ENCODE measurements around the gene CAMTA1.

The CAMTA1 gene

DNA sequence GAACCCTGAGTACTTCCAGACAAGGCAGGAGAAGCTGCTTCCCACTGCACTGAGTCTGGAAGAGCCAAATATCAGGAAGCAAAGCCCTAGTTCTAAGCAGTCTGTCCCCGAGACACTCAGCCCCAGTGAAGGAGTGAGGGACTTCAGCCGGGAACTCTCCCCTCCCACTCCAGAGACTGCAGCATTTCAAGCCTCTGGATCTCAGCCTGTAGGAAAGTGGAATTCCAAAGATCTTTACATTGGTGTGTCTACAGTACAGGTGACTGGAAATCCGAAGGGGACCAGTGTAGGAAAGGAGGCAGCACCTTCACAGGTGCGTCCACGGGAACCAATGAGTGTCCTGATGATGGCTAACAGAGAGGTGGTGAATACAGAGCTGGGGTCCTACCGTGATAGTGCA, 952.8 kb downstream of the CAMTA1 start:
- no peaks in the 10 kb centered on the region for H3K4me1 ChIP-seq (ENCODE audit: control insufficient read depth in 1 of 2, insufficient read depth in 2 of 2, low read length in 2 of 2)
- no peaks in the 10 kb centered on the region for H3K9me3 ChIP-seq (ENCODE audit: insufficient read depth, low read depth, low read length)
- no peak overlapping the region for H3K4me3 ChIP-seq (ENCODE audit: low read depth, low read length)
- H3K27ac ChIP-seq (ENCODE audit: low read depth, low read length): no peak overlapping the region
- no peak overlapping the region for H3K9ac ChIP-seq (ENCODE audit: low read length)
- no CpG with 5 or more reads among the region's 6 CpGs for WGBS (ENCODE audit: extremely low coverage, insufficient coverage, insufficient read length)
- H3K27me3 ChIP-seq (ENCODE audit: insufficient read depth, low read length): no peaks in the 10 kb centered on the region
- no peak overlapping the region for H3K23ac ChIP-seq (ENCODE audit: low read length)
- H2BK120ac ChIP-seq (ENCODE audit: insufficient read depth, low read length, poor library complexity): no peak overlapping the region
- no peak overlapping the region for H3K14ac ChIP-seq (ENCODE audit: low read length)
- DNase-seq: no peak
- H4K12ac ChIP-seq (ENCODE audit: low read depth, low read length): no peak overlapping the region
- no peak overlapping the region for H4K8ac ChIP-seq (ENCODE audit: low read depth, low read length)
- no peak overlapping the region for H2BK12ac ChIP-seq (ENCODE audit: low read length)
- no peaks in the 10 kb centered on the region for H3K79me1 ChIP-seq (ENCODE audit: low read length)
- H2BK5ac ChIP-seq (ENCODE audit: low read depth, low read length, poor library complexity): no peak overlapping the region
- no peak overlapping the region for H4K91ac ChIP-seq (ENCODE audit: low read depth, low read length)
- H2AK5ac ChIP-seq (ENCODE audit: low read length): no peak overlapping the region
- peaks cover 14 to 15% of the 10 kb centered on the region in 2 experiments for H3K36me3 ChIP-seq (ENCODE audit: control insufficient read depth in 1 of 2, insufficient read depth in 2 of 2, low read length in 2 of 2)
- no peak overlapping the region for H3K4me2 ChIP-seq (ENCODE audit: low read length)
- H2AFZ ChIP-seq (ENCODE audit: insufficient read depth, low read length, poor library complexity): no peak overlapping the region
- no peak overlapping the region for H3K4ac ChIP-seq (ENCODE audit: low read depth, low read length)
- H3K79me2 ChIP-seq (ENCODE audit: control insufficient read depth, insufficient read depth, low read length, poor library complexity): no peaks in the 10 kb centered on the region
- H3K18ac ChIP-seq (ENCODE audit: low read length): no peak overlapping the region

DNA sequence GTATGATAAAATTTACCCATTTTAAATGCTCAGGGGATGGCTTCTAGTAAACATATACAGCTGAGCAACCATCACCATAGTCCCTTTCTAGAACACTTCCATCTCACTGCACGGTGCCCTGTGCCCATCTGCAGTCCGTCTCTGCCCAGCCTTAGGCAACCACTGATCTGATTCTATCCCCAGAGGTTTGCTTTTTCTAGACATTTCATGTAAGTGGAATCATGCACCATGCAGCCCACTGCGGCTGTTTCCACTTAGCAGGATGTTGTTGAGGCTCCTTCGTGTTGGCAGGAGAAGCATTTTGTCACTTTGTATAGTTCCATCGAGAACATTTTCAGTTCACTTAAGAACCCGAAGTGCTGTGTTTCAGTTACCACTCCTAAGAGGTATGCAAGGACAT, 958.1 kb downstream of the CAMTA1 start:
- Histone ChIP-seq H2AK5ac (ENCODE audit: low read length) (no peak overlapping the region), H3K14ac (ENCODE audit: low read length) (no peak overlapping the region), H3K79me2 (ENCODE audit: control insufficient read depth, insufficient read depth, low read length, poor library complexity) (no peaks in the 10 kb centered on the region), H3K18ac (ENCODE audit: low read length) (no peak overlapping the region), H3K4me3 (ENCODE audit: low read depth, low read length) (no peak overlapping the region), H4K91ac (ENCODE audit: low read depth, low read length) (no peak overlapping the region), H2AFZ (ENCODE audit: insufficient read depth, low read length, poor library complexity) (no peak overlapping the region), H3K4me2 (ENCODE audit: low read length) (no peak overlapping the region), H3K9me3 (ENCODE audit: insufficient read depth, low read depth, low read length) (no peaks in the 10 kb centered on the region), H2BK5ac (ENCODE audit: low read depth, low read length, poor library complexity) (no peak overlapping the region), H2BK120ac (ENCODE audit: insufficient read depth, low read length, poor library complexity) (no peak overlapping the region), H3K27ac (ENCODE audit: low read depth, low read length) (no peak overlapping the region), H3K27me3 (ENCODE audit: insufficient read depth, low read length) (no peaks in the 10 kb centered on the region), H4K12ac (ENCODE audit: low read depth, low read length) (no peak overlapping the region), H3K79me1 (ENCODE audit: low read length) (no peaks in the 10 kb centered on the region), H3K9ac (ENCODE audit: low read length) (no peak overlapping the region), H3K4ac (ENCODE audit: low read depth, low read length) (no peak overlapping the region), H3K36me3 (ENCODE audit: control insufficient read depth in 1 of 2, insufficient read depth in 2 of 2, low read length in 2 of 2) (peaks cover 5% of the 10 kb centered on the region in 2 experiments), H3K23ac (ENCODE audit: low read length) (no peak overlapping the region), H2BK12ac (ENCODE audit: low read length) (no peak overlapping the region), H3K4me1 (ENCODE audit: control insufficient read depth in 1 of 2, insufficient read depth in 2 of 2, low read length in 2 of 2) (no peaks in the 10 kb centered on the region), H4K8ac (ENCODE audit: low read depth, low read length) (no peak overlapping the region)
- no peak for DNase-seq
- WGBS (ENCODE audit: extremely low coverage, insufficient coverage, insufficient read length): no CpG with 5 or more reads among the region's 6 CpGs

DNA sequence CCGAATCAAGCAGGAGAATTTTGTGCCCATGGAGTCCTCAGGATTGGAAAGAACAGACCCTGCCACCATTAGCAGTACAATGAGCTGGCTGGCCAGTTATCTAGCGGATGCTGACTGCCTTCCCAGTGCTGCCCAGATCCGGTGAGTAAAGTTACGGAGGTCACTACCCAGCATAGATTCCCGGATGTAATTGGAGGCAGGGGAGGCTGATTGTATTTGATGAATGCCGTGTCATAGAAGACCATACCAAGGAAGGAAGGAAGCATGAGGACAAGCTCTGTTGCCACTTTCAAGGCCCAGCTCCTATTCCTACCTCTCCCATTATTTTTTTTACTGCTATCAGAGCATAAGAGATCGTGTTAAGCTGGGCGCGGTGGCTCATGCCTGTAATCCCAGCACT, 959.6 kb downstream of the CAMTA1 start:
- Histone ChIP-seq H4K91ac (ENCODE audit: low read depth, low read length) (no peak overlapping the region), H4K12ac (ENCODE audit: low read depth, low read length) (no peak overlapping the region), H2BK120ac (ENCODE audit: insufficient read depth, low read length, poor library complexity) (no peak overlapping the region)

DNA sequence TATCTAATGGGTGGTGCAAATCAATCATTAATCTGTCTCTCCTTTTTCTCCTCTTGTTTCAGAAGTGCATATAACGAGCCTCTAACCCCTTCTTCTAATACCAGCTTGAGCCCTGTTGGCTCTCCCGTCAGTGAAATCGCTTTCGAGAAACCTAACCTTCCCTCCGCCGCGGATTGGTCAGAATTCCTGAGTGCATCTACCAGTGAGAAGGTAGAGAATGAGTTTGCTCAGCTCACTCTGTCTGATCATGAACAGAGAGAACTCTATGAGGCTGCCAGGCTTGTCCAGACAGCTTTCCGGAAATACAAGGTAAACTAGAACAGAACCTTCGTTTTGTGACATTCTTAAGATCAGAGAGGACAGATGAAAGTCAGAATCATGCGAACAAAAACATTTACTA, 960.5 kb downstream of the CAMTA1 start:
- no peaks in the 10 kb centered on the region for H3K27me3 ChIP-seq (ENCODE audit: insufficient read depth, low read length)
- no peak overlapping the region for H3K23ac ChIP-seq (ENCODE audit: low read length)
- WGBS (ENCODE audit: extremely low coverage, insufficient coverage, insufficient read length): no CpG with 5 or more reads among the region's 10 CpGs
- no peak overlapping the region for H2BK120ac ChIP-seq (ENCODE audit: insufficient read depth, low read length, poor library complexity)
- H3K4ac ChIP-seq (ENCODE audit: low read depth, low read length): no peak overlapping the region
- no peak overlapping the region for H4K12ac ChIP-seq (ENCODE audit: low read depth, low read length)
- no peak for DNase-seq
- H3K79me2 ChIP-seq (ENCODE audit: control insufficient read depth, insufficient read depth, low read length, poor library complexity): no peaks in the 10 kb centered on the region
- no peak overlapping the region for H2BK12ac ChIP-seq (ENCODE audit: low read length)
- H3K36me3 ChIP-seq (ENCODE audit: control insufficient read depth in 1 of 2, insufficient read depth in 2 of 2, low read length in 2 of 2): peaks cover 0 to 2% of the 10 kb centered on the region in 2 experiments
- H3K9ac ChIP-seq (ENCODE audit: low read length): no peak overlapping the region
- no peak overlapping the region for H3K18ac ChIP-seq (ENCODE audit: low read length)
- H3K27ac ChIP-seq (ENCODE audit: low read depth, low read length): no peak overlapping the region
- no peak overlapping the region for H4K91ac ChIP-seq (ENCODE audit: low read depth, low read length)
- no peak overlapping the region for H2AK5ac ChIP-seq (ENCODE audit: low read length)
- H3K4me2 ChIP-seq (ENCODE audit: low read length): no peak overlapping the region
- no peaks in the 10 kb centered on the region for H3K79me1 ChIP-seq (ENCODE audit: low read length)
- H4K8ac ChIP-seq (ENCODE audit: low read depth, low read length): no peak overlapping the region
- H3K4me3 ChIP-seq (ENCODE audit: low read depth, low read length): no peak overlapping the region
- H3K14ac ChIP-seq (ENCODE audit: low read length): no peak overlapping the region
- no peak overlapping the region for H2AFZ ChIP-seq (ENCODE audit: insufficient read depth, low read length, poor library complexity)
- H2BK5ac ChIP-seq (ENCODE audit: low read depth, low read length, poor library complexity): no peak overlapping the region
- H3K4me1 ChIP-seq (ENCODE audit: control insufficient read depth in 1 of 2, insufficient read depth in 2 of 2, low read length in 2 of 2): no peaks in the 10 kb centered on the region
- no peaks in the 10 kb centered on the region for H3K9me3 ChIP-seq (ENCODE audit: insufficient read depth, low read depth, low read length)

More for the DNA sequence above, 959.6 kb downstream of the CAMTA1 start:
- H3K9me3 ChIP-seq (ENCODE audit: insufficient read depth, low read depth, low read length): no peaks in the 10 kb centered on the region
- no peak overlapping the region for H3K27ac ChIP-seq (ENCODE audit: low read depth, low read length)
- H3K4me3 ChIP-seq (ENCODE audit: low read depth, low read length): no peak overlapping the region
- H3K4me2 ChIP-seq (ENCODE audit: low read length): no peak overlapping the region
- no peaks in the 10 kb centered on the region for H3K79me1 ChIP-seq (ENCODE audit: low read length)
- H3K14ac ChIP-seq (ENCODE audit: low read length): no peak overlapping the region
- H3K18ac ChIP-seq (ENCODE audit: low read length): no peak overlapping the region
- H3K4me1 ChIP-seq (ENCODE audit: control insufficient read depth in 1 of 2, insufficient read depth in 2 of 2, low read length in 2 of 2): no peaks in the 10 kb centered on the region
- no peak overlapping the region for H2BK12ac ChIP-seq (ENCODE audit: low read length)
- H3K36me3 ChIP-seq (ENCODE audit: control insufficient read depth in 1 of 2, insufficient read depth in 2 of 2, low read length in 2 of 2): peaks cover 0 to 2% of the 10 kb centered on the region in 2 experiments
- no peaks in the 10 kb centered on the region for H3K79me2 ChIP-seq (ENCODE audit: control insufficient read depth, insufficient read depth, low read length, poor library complexity)
- H3K27me3 ChIP-seq (ENCODE audit: insufficient read depth, low read length): no peaks in the 10 kb centered on the region
- H3K9ac ChIP-seq (ENCODE audit: low read length): no peak overlapping the region
- H4K8ac ChIP-seq (ENCODE audit: low read depth, low read length): no peak overlapping the region
- no CpG with 5 or more reads among the region's 9 CpGs for WGBS (ENCODE audit: extremely low coverage, insufficient coverage, insufficient read length)
- H3K4ac ChIP-seq (ENCODE audit: low read depth, low read length): no peak overlapping the region
- H2BK5ac ChIP-seq (ENCODE audit: low read depth, low read length, poor library complexity): no peak overlapping the region
- H2AK5ac ChIP-seq (ENCODE audit: low read length): no peak overlapping the region
- H3K23ac ChIP-seq (ENCODE audit: low read length): no peak overlapping the region
- H2AFZ ChIP-seq (ENCODE audit: insufficient read depth, low read length, poor library complexity): no peak overlapping the region
- no peak for DNase-seq
